Measurements from ENCODE around the gene LSG1.
"Not testable (repeated sequence)": the region's sequence is repeated elsewhere in the genome, so short reads cannot be mapped to it uniquely, and the experiment has no call there.

Gene LSG1

DNA sequence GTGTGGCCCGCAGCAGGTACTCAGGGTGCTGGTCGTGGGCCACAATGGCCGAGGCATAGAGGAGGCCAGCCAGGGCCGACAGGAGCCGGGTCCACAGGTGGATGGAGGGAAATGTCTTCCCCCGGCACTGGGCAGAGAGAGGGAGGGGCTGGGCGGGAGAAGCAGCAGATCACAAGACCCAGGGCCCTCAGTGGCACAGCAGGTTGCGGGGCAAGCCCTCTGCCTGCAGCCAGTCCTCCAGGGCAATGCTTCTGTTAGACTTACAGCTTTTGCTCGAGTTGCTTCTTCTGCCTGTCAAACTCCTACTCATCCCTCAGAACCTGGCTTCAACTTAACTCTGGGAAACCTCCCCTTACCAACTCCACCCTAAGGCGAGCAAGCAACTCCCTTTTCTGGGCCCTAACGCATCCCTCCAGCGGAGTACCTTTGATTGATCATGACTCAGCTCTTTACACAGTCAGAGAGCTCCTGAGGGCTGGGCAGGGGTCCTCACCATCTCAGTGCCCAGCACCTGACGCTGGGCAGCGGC is 54.8 kb downstream of the LSG1 start:
- DNase-seq (ENCODE audit: low read depth) = no peak

DNA sequence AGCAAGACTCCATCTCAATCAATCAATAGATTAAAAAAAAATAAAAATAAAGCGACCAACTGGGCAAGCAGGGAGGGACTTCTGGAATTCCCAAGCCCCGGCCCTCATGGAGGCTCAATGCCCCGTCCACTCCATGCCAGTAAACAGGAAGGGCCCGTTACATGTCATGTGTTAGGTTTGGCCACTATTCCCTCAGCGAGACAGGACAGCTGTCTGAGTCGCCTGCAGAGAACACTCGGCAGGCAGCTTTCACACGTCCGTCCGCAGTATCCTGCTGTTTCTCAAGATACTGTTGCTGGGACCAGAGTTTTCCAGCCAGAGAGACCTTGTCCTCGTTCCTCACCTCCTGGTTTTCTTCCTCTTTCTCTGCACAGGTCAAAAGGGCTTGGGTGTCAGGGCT is 56.8 kb downstream of the LSG1 start:
- no peak for DNase-seq (ENCODE audit: low read depth)

DNA sequence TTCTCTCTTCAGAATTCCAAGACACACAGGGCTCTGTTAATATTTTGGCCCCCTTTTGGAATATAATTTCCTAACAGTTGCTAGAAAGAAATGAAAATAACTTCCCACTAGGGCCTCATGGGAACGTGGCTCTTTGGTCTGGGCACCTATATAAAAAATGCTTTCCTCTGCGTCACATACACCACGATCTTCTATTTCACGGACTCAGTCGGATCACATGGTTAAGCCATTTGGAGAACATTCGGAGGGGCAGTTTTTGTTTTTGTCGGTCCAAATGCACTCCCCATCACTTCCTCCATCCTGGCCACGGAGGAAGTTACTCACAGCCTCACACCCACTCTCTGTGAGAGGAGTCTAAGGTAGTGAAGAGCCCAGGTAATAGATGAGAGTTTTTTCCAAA is 59.8 kb downstream of the LSG1 start:
- no peak for DNase-seq (ENCODE audit: low read depth)

DNA sequence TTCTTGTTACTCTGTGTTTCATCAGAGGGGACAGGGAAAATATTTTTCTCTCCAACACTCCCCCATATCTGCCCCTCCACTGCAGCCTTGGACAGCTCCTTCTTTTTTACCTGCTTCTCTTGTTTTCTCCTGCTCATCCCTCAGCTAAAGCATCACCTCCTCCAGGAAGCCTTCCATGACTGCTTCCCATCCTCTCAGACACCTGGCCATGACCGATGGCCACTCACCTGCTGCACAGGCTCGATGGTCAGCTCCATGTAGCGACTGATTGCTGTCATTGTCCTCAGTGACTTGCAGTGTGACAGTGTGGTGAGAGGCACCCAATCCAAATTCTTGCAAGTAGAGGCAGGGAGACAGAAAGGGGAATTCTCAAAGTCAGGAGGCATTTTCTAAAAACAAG is 61.3 kb downstream of the LSG1 start:
- no peak for DNase-seq (ENCODE audit: low read depth)

DNA sequence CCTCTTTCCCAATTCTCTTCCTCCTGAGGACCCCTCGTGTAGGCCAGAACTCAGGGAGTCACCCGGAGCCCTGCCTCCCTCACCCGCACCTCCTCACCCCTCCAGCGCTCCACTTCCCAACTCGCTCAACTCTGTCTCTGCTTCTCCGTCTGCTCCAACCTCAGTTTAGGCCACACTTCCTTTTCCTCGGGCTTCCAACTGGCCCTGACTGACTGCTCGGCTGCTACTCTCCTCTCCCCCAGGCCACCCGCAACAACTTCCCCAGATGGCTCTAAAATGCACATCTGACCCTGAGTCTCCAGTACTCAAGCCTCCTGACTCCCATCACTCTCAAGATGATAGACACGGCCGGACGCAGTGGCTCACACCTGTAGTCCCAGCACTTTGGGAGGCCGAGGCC is 62.4 kb downstream of the LSG1 start:
- no peak for DNase-seq (ENCODE audit: low read depth)

DNA sequence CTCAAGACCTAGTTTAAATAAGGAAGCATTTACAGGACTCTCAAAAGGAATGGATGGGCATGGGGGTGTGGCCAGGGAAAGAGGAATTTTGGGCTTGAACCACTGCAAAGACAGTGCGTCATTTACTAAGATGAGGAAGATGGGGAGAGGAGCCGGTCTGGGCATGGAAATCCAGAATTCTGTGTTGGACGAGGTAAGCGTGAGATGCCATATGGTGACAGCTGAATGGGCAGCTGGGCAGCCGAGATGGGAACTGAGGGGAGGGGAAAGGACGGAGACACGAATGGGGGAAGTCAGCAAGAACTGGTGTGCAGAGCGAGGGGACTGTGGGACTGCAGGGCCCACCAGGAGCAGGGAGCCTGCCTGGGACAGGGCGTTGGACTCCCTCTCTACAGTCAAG is 63.0 kb downstream of the LSG1 start:
- DNase-seq (ENCODE audit: low read depth) = no peak

DNA sequence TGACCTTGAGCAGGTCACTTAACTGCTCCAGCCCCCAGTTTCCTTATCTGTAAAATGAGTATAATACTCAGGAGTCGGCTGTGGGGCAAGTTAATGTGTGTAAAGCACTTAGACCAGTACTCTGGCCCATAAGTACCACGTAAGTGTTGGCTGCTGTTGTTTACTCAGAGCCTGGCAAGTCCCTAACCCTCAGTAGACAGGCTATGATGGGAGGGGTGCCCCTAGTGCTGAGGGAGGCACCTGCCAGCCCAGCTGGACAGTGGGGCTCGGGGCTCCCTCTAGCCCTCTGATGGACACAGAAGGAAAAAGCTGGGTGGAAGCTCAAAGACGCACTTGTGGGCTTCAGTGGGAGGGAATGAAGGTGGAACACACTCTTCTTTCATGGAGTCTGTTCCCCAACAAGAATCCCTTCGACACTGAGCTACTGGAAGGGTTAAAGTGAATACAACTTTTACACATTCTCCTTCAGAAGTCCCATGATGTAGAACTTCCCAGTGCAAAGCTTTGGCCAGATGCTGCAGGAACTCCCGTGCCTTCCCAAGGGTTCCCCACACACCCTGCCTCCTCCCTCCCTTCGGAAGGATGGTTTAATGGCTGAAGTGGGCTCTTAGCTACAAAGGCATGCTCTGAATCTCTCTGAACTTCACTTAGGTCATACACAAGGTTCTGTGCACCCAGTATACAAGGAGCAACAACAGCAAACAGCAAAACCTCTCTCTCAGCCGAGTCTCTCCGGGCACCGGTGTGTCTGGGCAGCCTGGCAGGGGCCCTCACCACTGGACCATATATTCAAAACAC is 64.2 kb downstream of the LSG1 start:
- DNase-seq (ENCODE audit: low read depth) = no peak

DNA sequence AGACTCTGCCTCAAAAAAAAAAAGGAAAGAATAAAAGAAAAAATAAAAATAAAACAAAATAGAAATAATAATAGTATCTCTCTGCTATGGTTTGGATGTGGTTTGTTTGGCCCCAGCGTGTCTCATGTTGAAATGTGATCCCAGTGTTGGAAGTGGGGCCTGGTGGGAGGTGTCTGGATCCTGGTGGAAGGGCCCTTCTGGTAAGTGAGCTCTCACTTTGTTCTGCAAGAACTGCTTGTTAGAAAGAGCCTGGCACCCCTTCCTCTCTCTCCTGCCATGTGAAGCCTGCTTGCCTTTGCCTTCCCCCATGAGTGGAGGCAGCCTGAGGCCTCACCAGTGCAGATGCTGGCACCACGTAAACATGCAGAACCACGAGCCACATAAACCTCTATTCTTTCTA is 65.0 kb downstream of the LSG1 start:
- no peak for DNase-seq (ENCODE audit: low read depth)

DNA sequence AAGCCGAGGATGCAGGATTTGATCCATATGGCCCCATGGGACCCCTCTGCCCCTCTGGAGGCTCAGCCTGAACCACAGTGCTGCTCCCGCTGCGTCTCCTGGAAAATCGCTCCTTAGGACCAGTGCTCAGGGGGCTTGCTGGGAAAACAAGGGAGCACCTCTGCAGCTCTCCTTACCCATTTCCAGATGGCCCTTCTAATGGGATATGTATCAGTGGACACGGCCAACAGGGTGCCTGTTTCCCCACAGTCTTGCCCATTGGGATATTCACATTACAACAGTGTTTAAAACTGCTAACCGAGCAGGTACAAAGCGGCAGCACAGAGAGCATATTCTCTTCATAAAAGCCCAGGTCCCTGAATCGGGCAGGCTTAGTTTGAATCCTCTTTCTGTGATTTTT is 65.8 kb downstream of the LSG1 start:
- no peak for DNase-seq (ENCODE audit: low read depth)

DNA sequence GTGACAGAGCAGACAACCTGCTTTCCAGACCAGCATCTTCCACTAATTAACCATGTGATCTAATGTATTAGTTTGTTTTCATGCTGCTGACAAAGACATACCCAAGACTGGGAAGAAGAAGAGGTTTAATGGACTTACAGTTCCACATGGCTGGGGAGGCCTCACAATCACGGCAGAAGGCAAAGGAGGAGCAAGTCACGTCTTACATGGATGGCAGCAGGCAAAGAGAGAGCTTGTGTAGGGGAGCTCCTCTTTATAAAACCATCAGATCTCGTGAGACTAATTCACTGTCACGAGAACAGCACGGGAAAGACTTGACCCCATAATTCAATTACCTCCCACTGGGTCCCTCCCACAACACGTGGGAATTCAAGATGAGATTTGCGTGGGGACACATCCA is 66.7 kb downstream of the LSG1 start:
- DNase-seq (ENCODE audit: low read depth) = not testable (repeated sequence)

DNA sequence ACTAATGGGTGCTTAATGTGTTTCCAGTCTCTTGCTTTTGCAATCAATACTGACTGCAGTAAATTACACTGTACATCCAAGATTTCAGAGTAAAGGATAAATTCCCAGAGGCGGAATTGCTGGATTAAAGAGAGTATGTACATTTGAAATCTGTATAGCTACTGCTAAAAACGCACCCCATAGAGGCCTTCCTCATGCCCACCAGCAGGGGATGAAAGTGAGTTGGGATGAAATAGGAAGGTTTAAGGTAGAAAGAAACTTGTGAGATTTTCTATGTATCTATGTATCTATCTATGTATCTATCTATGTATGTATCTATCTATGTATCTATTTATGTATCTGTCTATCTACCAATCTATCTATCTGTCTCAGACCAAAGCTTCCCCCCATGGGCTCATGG is 67.2 kb downstream of the LSG1 start:
- no peak for DNase-seq (ENCODE audit: low read depth)

DNA sequence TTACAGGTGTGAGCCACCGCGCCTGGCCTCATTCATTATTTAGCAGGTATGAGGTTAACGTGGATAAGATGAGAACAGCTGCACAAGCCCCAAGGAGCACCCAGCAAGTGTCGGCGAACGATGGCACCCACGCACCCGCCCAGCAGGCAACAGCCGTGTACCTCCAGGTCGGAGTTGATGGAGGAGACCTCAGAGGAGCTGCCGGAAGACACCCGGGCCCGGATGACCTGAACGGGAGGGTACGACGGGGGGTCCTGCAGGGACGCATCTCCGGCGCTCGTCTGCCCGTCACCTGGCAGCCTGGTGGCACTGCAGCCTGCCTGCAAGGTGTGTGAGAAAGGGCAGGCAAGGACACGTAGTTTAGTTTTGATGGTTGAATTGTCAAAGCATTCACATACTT is 67.9 kb downstream of the LSG1 start:
- DNase-seq (ENCODE audit: low read depth) = no peak

DNA sequence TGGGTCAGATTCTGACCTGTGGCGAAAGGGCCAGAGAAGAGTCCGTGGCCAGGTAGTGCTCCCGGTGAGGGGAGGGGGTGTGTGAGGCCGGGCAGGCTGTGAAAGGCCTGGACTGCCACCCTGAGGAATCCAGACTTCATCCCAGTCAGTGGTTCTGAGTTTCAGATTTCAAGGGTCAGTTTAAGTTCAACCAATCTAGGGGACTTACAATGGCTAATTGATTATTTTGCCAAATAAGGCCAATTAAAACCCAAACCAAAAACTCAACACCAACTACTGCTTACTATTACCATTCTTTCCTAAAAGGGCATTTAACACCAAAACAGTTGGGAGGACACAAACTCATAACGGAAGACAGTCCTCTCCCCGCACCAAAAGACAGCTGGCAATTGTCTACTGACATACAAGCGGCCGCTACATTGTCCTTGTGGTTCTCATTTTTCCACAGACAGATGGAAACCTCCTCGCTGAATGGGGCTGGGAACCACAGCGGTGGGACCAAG is 69.3 kb downstream of the LSG1 start:
- no peak for DNase-seq (ENCODE audit: low read depth)

DNA sequence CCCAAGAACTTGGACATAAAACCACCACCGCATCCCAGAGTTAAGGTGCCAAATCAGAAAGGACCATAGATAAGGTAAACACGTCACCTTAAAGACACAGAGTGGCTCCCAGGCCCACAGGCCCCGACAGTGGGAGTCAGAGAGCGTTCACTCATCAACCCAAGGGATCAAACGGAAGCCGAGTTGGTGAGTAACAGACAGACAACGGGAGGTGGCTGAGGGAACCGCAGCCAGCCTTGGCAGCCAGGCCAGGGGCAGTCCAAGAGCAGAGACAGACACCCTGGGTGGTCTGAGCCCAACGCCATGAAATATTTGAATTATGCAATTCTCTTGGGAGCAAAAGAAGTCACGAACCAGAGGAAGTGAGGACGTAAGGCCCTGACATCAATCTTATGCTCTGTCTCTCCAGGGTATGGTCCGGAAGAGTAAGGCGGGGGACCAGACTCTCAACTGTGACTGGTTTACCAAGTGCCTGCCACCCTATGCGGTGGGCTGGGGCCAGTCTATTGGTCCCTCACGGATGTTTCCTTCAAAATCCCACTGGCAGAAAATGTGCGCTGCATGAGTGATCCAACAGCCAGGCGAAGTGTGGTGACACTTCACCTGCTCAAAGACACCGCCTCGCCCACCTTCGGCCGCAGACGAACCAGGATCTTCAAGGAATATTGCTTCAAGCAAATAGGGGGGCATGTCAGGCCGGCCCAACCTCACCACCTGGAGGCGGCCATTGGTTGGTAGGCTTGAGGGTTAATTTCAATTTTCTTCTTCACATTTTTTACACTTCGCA is 73.0 kb downstream of the LSG1 start:
- no peak for DNase-seq (ENCODE audit: low read depth)

DNA sequence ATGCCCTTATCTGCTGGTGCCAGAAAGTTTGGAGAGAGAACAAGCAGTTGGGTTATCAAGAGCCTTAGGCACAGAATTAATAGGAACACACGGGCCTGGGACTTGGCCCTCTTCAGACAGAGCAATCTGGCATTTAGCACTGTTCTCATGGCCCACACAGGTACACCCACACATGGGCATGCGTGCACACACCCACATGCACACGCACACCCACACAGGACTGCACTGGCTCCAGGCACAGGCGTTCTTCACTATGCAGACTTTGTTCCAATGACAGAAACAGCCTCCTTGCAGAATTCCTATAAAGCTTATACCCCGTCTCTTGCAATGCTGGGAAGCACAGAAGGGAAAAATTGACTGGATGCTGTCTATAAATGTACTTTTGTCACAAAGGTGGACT is 75.1 kb downstream of the LSG1 start:
- DNase-seq (ENCODE audit: low read depth) = no peak

DNA sequence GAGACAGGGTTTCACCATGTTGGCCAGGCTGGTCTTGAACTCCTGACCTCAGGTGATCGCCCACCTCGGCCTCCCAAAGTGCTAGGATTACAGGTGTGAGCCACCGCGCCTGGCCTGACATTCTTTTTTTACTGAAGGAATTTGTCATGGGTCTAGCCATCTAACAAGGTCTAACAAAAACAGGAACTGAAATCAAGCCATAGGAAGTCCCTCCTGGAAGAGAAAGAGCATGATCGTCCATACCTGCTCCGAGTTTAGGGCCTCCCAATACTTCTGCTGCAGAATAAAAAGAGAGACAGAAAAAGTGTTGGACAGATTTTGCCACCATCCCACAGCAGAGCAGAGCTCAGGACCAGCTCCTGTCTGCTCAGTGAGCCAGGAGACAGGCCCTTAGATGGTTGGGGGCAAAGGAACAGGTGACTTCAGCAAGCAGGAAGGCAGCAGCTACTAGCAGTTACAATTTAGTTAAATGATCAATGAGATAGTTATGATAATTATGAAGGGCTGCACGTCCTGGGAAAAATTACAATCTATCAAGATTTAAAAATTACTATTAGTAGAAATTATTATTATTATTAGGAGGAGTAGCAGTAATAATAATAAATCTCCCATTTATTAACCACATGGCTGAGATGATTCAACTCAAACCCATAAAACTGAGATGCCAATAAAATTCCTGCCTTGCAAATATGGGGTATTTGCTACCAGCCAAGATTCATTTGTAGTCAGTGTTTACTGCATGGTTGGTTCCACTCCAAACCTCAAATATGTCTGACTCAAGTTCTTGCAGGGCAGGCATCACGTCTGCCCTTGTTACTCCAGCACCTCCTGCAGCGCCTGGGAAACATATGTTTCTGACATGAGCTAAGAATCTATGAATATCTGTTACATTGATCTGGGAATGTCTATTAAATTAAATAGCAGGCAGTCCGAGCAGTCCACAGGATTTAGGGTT is 78.9 kb downstream of the LSG1 start:
- no peak for DNase-seq (ENCODE audit: low read depth)

All from stimulated activated CD8-positive, alpha-beta memory T cell treated with anti-CD3 and anti-CD28 coated beads, Interleukin-7, amount 100 ng/mL, for 24 hours (primary cell).